AG09319 (cell line): ENCODE results near the gene NMT1.

Experiments used
- DNase-seq: peaks from one replicate; pipeline ENCODE4 v3.0.0-alpha.2; 2010; ENCODE audit warnings: low read depth; ENCODE audit errors: extremely low read depth
- CTCF ChIP-seq: IDR thresholded peaks from 2 replicates; pipeline ENCODE4 v1.5.1; 2011; ENCODE audit warnings: low read depth, mild to moderate bottlenecking, inconsistent platforms, low read length, moderate library complexity

Gene NMT1

GRCh38 chr17:45147581-45148182 lies 86.6 kb downstream of the NMT1 start:
- DNase-seq: peak; percentile 91
- no peak for TF ChIP-seq CTCF

- TF ChIP-seq CTCF: no peak
- DNase-seq: peak; percentile 100
Observed at GRCh38 chr17:45148183-45149036, 87.3 kb downstream of the NMT1 start, which contains the start of gene HEXIM1. Gene HEXIM1 (plus strand): TSS chr17:45148475. CDS start chr17:45149191, 716 bp downstream.

GRCh38 chr17:45149037-45149668 lies 88.0 kb downstream of the NMT1 start:
- no peak for DNase-seq
- TF ChIP-seq CTCF: peak; percentile 94

GRCh38 chr17:45149669-45150664 lies 88.8 kb downstream of the NMT1 start:
- DNase-seq: no peak
- TF ChIP-seq CTCF: no peak

GRCh38 chr17:45150911-45151809 lies 90.0 kb downstream of the NMT1 start:
- no peak for TF ChIP-seq CTCF
- no peak for DNase-seq

- TF ChIP-seq CTCF: no peak
- DNase-seq: no peak
Observed at GRCh38 chr17:45155029-45155428, 93.9 kb downstream of the NMT1 start.
